Lung (tissue), 13 donors: ENCODE measurements around the gene ADM5. TPM values are rescaled to one million over a fixed set of nuclear protein-coding genes. Genes with fewer than 3 reads are reported as not detected.

Source experiments
- ATAC-seq: fragments of 200-7000 bp; cut with Tn5 transposase; one replicate; pipeline ENCODE4 v1.9.1; 2020; ENCODE audit warnings: moderate number of reproducible peaks; ENCODE audit not compliant: insufficient read depth, low FRiP score
- DNase-seq, 3 donors: peaks; one replicate each; pipeline ENCODE4 v3.0.0-alpha.2; 2013 to 2017
- H3K27ac ChIP-seq, 2 donors: one replicate each; pipeline ENCODE4 v1.5.1; 2013; ENCODE audit warnings: mild to moderate bottlenecking in 2 of 2, moderate library complexity in 2 of 2, control low read depth in 1 of 2, inconsistent platforms in 1 of 2, low read depth in 1 of 2, low read length in 1 of 2
- H3K27me3 ChIP-seq, 3 donors: one replicate each; pipeline ENCODE4 v1.5.1; 2013; ENCODE audit warnings: low read length in 2 of 3; ENCODE audit not compliant: control insufficient read depth in 3 of 3, insufficient read depth in 3 of 3
- H3K36me3 ChIP-seq, 4 donors: one replicate each; pipeline ENCODE4 v1.5.1; 2013; ENCODE audit warnings: low read length in 4 of 4, mild to moderate bottlenecking in 1 of 4, moderate library complexity in 1 of 4; ENCODE audit not compliant: control insufficient read depth in 4 of 4, insufficient read depth in 4 of 4
- H3K4me1 ChIP-seq, 5 donors: one replicate each; pipeline ENCODE4 v1.5.1; 2013; ENCODE audit warnings: low read length in 5 of 5, mild to moderate bottlenecking in 2 of 5, moderate library complexity in 1 of 5; ENCODE audit not compliant: control insufficient read depth in 5 of 5, insufficient read depth in 5 of 5
- H3K4me3 ChIP-seq: one replicate; pipeline ENCODE4 v1.5.1; 2013; ENCODE audit warnings: mild to moderate bottlenecking, control low read depth, moderate library complexity
- H3K9ac ChIP-seq, 2 donors: one replicate each; pipeline ENCODE4 v1.5.1; 2013; ENCODE audit warnings: low read length in 2 of 2, control low read depth in 1 of 2; ENCODE audit not compliant: insufficient read depth in 1 of 2
- H3K9me3 ChIP-seq, 4 donors: one replicate each; pipeline ENCODE4 v1.5.1; 2013; ENCODE audit warnings: low read length in 3 of 4, mild to moderate bottlenecking in 1 of 4, moderate library complexity in 1 of 4; ENCODE audit not compliant: control insufficient read depth in 4 of 4, insufficient read depth in 3 of 4
- CTCF ChIP-seq: IDR thresholded peaks from 2 replicates; pipeline ENCODE4 v1.5.1; 2012; ENCODE audit warnings: mild to moderate bottlenecking; ENCODE audit errors: control extremely low read depth, extremely low read depth
- WGBS, 2 donors: extraction: QIAGEN DNeasy Blood & Tissue Kit; methylation state at CpG; one replicate each; pipeline ENCODE4 v1.1.7; 2013; 5-methylcytosine and 5-hydroxymethylcytosine counted together
- polyA plus RNA-seq, 2 donors: library from polyadenylated mRNA; stranded (reverse); fragments of 200-250 nt; gene quantifications; one replicate each; pipeline ENCODE4 v1.2.1, GENCODE V29; 2013
- small RNA-seq: library from RNA; depleted of rRNA; stranded (forward); fragments of <200 nt; gene quantifications from one replicate; pipeline ENCODE3, GENCODE V24; 2014; ENCODE audit warnings: low replicate concordance
- total RNA-seq, 2 donors: library from RNA; depleted of rRNA in 1 of 2; stranded (reverse); fragments of >200 nt in 1 of 2; gene quantifications; one replicate each; pipeline ENCODE4 v1.2.1, GENCODE V29; 2014 to 2021
- donor health status: control.
- donor health status: control.
- donor health status: Bipolar disorder and iron deficiency.
- donor health status: healthy.
- donor health status: DM: yes; HTN: yes; CAD: no.

Gene ADM5
- total and polyA plus RNA-seq, 4 donors: 0.60 to 4.2 (median 3.0) TPM

GRCh38 chr19:49739098-49739497 lies 49.7 kb downstream of the ADM5 start:
- no peak for DNase-seq
- Histone ChIP-seq H3K9me3 (peaks cover 0 to 2% (median 0%) of the 10 kb centered on the region in 4 donors), H3K36me3 (no peaks in the 10 kb centered on the region), H3K9ac (no peak overlapping the region), H3K4me1 (no peaks in the 10 kb centered on the region), H3K27ac (no peak overlapping the region), H3K4me3 (no peak overlapping the region), H3K27me3 (no peaks in the 10 kb centered on the region)
- ATAC-seq: no peak
- WGBS, 2 donors: 84 to 91% methylated on average over 1 of the region's 1 CpG
- no peak for TF ChIP-seq CTCF

DNA sequence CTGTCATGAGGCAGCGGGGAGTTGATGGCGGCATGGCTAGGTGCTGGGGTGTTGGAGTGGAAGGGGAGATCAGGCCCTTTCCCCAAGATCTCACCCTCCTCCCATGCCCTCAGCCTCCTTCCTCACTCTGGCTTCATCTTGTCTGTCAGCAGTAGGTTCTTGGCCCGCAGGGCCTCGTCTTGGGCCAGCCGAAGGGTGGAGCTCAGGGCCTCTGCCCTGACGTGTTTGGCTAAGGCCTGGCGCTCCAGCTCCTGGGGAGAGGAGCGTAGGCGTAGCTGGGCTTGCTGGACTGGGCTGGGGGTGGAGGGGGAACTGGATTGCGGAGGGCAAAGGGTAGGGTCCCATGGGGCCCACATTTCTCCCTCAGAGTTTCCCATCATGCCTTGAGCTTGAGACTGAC lies 50.5 kb downstream of the ADM5 start:
- Histone ChIP-seq H3K36me3 (no peaks in the 10 kb centered on the region), H3K27ac (no peak overlapping the region), H3K27me3 (no peaks in the 10 kb centered on the region), H3K4me1 (no peaks in the 10 kb centered on the region), H3K9ac (no peak overlapping the region), H3K9me3 (peaks cover 0 to 2% (median 0%) of the 10 kb centered on the region in 4 donors), H3K4me3 (no peak overlapping the region)
- TF ChIP-seq CTCF: no peak
- WGBS, 2 donors: 92 to 94% methylated on average over 10 of the region's 10 CpGs
- no peak for ATAC-seq
- DNase-seq: no peak

Small RNAs within 50 kb of the gene (small RNA-seq; reads per million reads assigned to genes)
- gene MIR5088: not detected

Other genes starting within 250 kb of the ADM5 start
- gene SLC17A7, start 248.1 kb upstream of the ADM5 start, total RNA-seq: under 1 TPM; 0.31 to 0.51 TPM
- under 1 TPM; 0.10 to 0.30 TPM for gene SLC17A7, start 248.1 kb upstream of the ADM5 start, polyA plus RNA-seq
- gene PIH1D1, start 237.8 kb upstream of the ADM5 start, total RNA-seq: 10 to 100 TPM; 65.7 to 65.9 TPM
- gene PIH1D1, start 237.8 kb upstream of the ADM5 start, polyA plus RNA-seq: 10 to 100 TPM; 63.7 to 66.6 TPM
- 10 to 100 TPM; 21.1 to 53.3 TPM for gene ALDH16A1, start 236.4 kb upstream of the ADM5 start, total RNA-seq
- 10 to 100 TPM; 36.1 to 38.7 TPM for gene ALDH16A1, start 236.4 kb upstream of the ADM5 start, polyA plus RNA-seq
- 1 to 10 TPM; 2.9 to 8.9 TPM for gene FLT3LG, start 215.4 kb upstream of the ADM5 start, total RNA-seq
- gene FLT3LG, start 215.4 kb upstream of the ADM5 start, polyA plus RNA-seq: 10 to 100 TPM in 1 of 2 donors, 1 to 10 TPM in 1; 9.5 to 15.0 TPM
- gene RPL13A, start 202.0 kb upstream of the ADM5 start, total RNA-seq: 1,000 to 10,000 TPM; 1,499 to 2,532 TPM
- gene RPL13A, start 202.0 kb upstream of the ADM5 start, polyA plus RNA-seq: 1,000 to 10,000 TPM; 2,431 to 2,816 TPM
- 1,000 to 10,000 TPM; 1,558 to 1,973 TPM for gene RPS11, start 193.2 kb upstream of the ADM5 start, total RNA-seq
- 1,000 to 10,000 TPM; 4,071 to 4,654 TPM for gene RPS11, start 193.2 kb upstream of the ADM5 start, polyA plus RNA-seq
- gene FCGRT, start 176.9 kb upstream of the ADM5 start, total RNA-seq: 100 to 1,000 TPM; 184 to 271 TPM
- gene FCGRT, start 176.9 kb upstream of the ADM5 start, polyA plus RNA-seq: 100 to 1,000 TPM; 233 to 247 TPM
- 10 to 100 TPM; 14.1 to 39.2 TPM for gene RCN3, start 161.6 kb upstream of the ADM5 start, total RNA-seq
- 10 to 100 TPM; 29.3 to 32.6 TPM for gene RCN3, start 161.6 kb upstream of the ADM5 start, polyA plus RNA-seq
- gene NOSIP, start 109.0 kb upstream of the ADM5 start, total RNA-seq: 10 to 100 TPM; 40.9 to 48.1 TPM
- 10 to 100 TPM; 77.1 to 84.2 TPM for gene NOSIP, start 109.0 kb upstream of the ADM5 start, polyA plus RNA-seq
- 10 to 100 TPM in 1 of 2 donors, 1 to 10 TPM in 1; 5.1 to 11.7 TPM for gene PRRG2, start 108.3 kb upstream of the ADM5 start, total RNA-seq
- gene PRRG2, start 108.3 kb upstream of the ADM5 start, polyA plus RNA-seq: 10 to 100 TPM in 1 of 2 donors, 1 to 10 TPM in 1; 9.0 to 10.5 TPM
- gene PRR12, start 98.4 kb upstream of the ADM5 start, total RNA-seq: 10 to 100 TPM; 18.0 to 32.4 TPM
- gene PRR12, start 98.4 kb upstream of the ADM5 start, polyA plus RNA-seq: 10 to 100 TPM in 1 of 2 donors, 1 to 10 TPM in 1; 7.6 to 15.5 TPM
- gene RRAS, start 49.5 kb upstream of the ADM5 start, total RNA-seq: 10 to 100 TPM; 26.3 to 71.6 TPM
- gene RRAS, start 49.5 kb upstream of the ADM5 start, polyA plus RNA-seq: 100 to 1,000 TPM; 140 to 180 TPM
- gene SCAF1, start 47.4 kb upstream of the ADM5 start, total RNA-seq: 10 to 100 TPM; 22.5 to 80.2 TPM
- gene SCAF1, start 47.4 kb upstream of the ADM5 start, polyA plus RNA-seq: 10 to 100 TPM; 24.3 to 26.7 TPM
- gene IRF3, start 23.7 kb upstream of the ADM5 start, total RNA-seq: 10 to 100 TPM; 52.8 to 97.3 TPM
- gene IRF3, start 23.7 kb upstream of the ADM5 start, polyA plus RNA-seq: 10 to 100 TPM; 70.7 to 92.2 TPM
- gene BCL2L12, start 23.7 kb upstream of the ADM5 start, total RNA-seq: 10 to 100 TPM in 1 of 2 donors, 1 to 10 TPM in 1; 3.5 to 26.1 TPM
- gene BCL2L12, start 23.7 kb upstream of the ADM5 start, polyA plus RNA-seq: 10 to 100 TPM; 18.3 to 23.5 TPM
- 100 to 1,000 TPM; 124 to 130 TPM for gene PRMT1, start 12.3 kb upstream of the ADM5 start, total RNA-seq
- gene PRMT1, start 12.3 kb upstream of the ADM5 start, polyA plus RNA-seq: 100 to 1,000 TPM; 122 to 254 TPM
- gene CPT1C, start 1.5 kb downstream of the ADM5 start, total RNA-seq: 1 to 10 TPM; 3.6 to 5.9 TPM
- 1 to 10 TPM; 2.7 to 3.4 TPM for gene CPT1C, start 1.5 kb downstream of the ADM5 start, polyA plus RNA-seq
- under 1 TPM; 0.23 to 0.83 TPM for gene TSKS, start 73.7 kb downstream of the ADM5 start, total RNA-seq
- under 1 TPM; 0.56 to 0.65 TPM for gene TSKS, start 73.7 kb downstream of the ADM5 start, polyA plus RNA-seq
- gene AP2A1, start 77.4 kb downstream of the ADM5 start, total RNA-seq: 10 to 100 TPM; 44.9 to 87.2 TPM
- gene AP2A1, start 77.4 kb downstream of the ADM5 start, polyA plus RNA-seq: 10 to 100 TPM; 31.5 to 64.0 TPM
- 10 to 100 TPM; 33.9 to 36.8 TPM for gene FUZ, start 123.7 kb downstream of the ADM5 start, total RNA-seq
- gene FUZ, start 123.7 kb downstream of the ADM5 start, polyA plus RNA-seq: 10 to 100 TPM; 18.4 to 26.5 TPM
- gene MED25, start 128.7 kb downstream of the ADM5 start, total RNA-seq: 10 to 100 TPM; 43.6 to 75.2 TPM
- 10 to 100 TPM; 42.6 to 52.6 TPM for gene MED25, start 128.7 kb downstream of the ADM5 start, polyA plus RNA-seq
- gene PTOV1, start 161.6 kb downstream of the ADM5 start, total RNA-seq: 100 to 1,000 TPM in 1 of 2 donors, 10 to 100 TPM in 1; 77.4 to 115 TPM
- 100 to 1,000 TPM in 1 of 2 donors, 10 to 100 TPM in 1; 62.9 to 101 TPM for gene PTOV1, start 161.6 kb downstream of the ADM5 start, polyA plus RNA-seq
- 100 to 1,000 TPM in 1 of 2 donors, 10 to 100 TPM in 1; 44.7 to 120 TPM for gene PNKP, start 178.0 kb downstream of the ADM5 start, total RNA-seq
- gene PNKP, start 178.0 kb downstream of the ADM5 start, polyA plus RNA-seq: 10 to 100 TPM; 53.3 to 75.1 TPM
- 10 to 100 TPM in 1 of 2 donors, 1 to 10 TPM in 1; 6.7 to 39.5 TPM for gene AKT1S1, start 187.8 kb downstream of the ADM5 start, total RNA-seq
- gene AKT1S1, start 187.8 kb downstream of the ADM5 start, polyA plus RNA-seq: 10 to 100 TPM; 32.2 to 46.4 TPM
- gene TBC1D17, start 188.1 kb downstream of the ADM5 start, total RNA-seq: 10 to 100 TPM; 23.3 to 52.9 TPM
- 10 to 100 TPM; 27.6 to 37.1 TPM for gene TBC1D17, start 188.1 kb downstream of the ADM5 start, polyA plus RNA-seq
- gene IL4I1, start 207.3 kb downstream of the ADM5 start, total RNA-seq: 1 to 10 TPM; 3.6 to 3.7 TPM
- gene IL4I1, start 207.3 kb downstream of the ADM5 start, polyA plus RNA-seq: 10 to 100 TPM in 1 of 2 donors, 1 to 10 TPM in 1; 3.8 to 21.2 TPM
- 10 to 100 TPM in 1 of 2 donors, 1 to 10 TPM in 1; 7.0 to 31.3 TPM for gene ATF5, start 239.6 kb downstream of the ADM5 start, total RNA-seq
- 10 to 100 TPM; 36.5 to 49.1 TPM for gene ATF5, start 239.6 kb downstream of the ADM5 start, polyA plus RNA-seq
- 10 to 100 TPM; 37.4 to 38.5 TPM for gene NUP62, start 239.9 kb downstream of the ADM5 start, total RNA-seq
- gene NUP62, start 239.9 kb downstream of the ADM5 start, polyA plus RNA-seq: 10 to 100 TPM; 16.2 to 45.9 TPM